HUES64 (cell line): Measurements from ENCODE around the gene HMCN2.

ENCODE experiments used
- H3K27ac ChIP-seq: 2 replicates; pipeline ENCODE4 v1.7.0; 2013; ENCODE audit warnings: low read depth, low read length, inconsistent platforms
- H3K27me3 ChIP-seq: 2 replicates; pipeline ENCODE4 v1.6.1; 2013; ENCODE audit warnings: mild to moderate bottlenecking, low read length; ENCODE audit not compliant: insufficient read depth
- H3K36me3 ChIP-seq: 2 replicates; pipeline ENCODE4 v1.6.1; 2013; ENCODE audit warnings: mild to moderate bottlenecking, low read length; ENCODE audit not compliant: insufficient read depth
- H3K4me1 ChIP-seq: 2 replicates; pipeline ENCODE4 v1.6.1; 2013; ENCODE audit warnings: mild to moderate bottlenecking, low read length, moderate library complexity; ENCODE audit not compliant: insufficient read depth
- H3K4me3 ChIP-seq: 2 replicates; pipeline ENCODE4 v1.5.1; 2013; ENCODE audit warnings: mild to moderate bottlenecking, low read length, moderate library complexity
- H3K9ac ChIP-seq: 2 replicates; pipeline ENCODE4 v1.6.1; 2013; ENCODE audit warnings: mild to moderate bottlenecking, low read depth, low read length
- H3K9me3 ChIP-seq: 2 replicates; pipeline ENCODE4 v1.6.1; 2013; ENCODE audit warnings: low read depth, low read length; ENCODE audit not compliant: insufficient read depth
- WGBS: fragments of 150-250, 120-280 bp; methylation state at CpG from one replicate; pipeline ENCODE4 v1.1.7; 2013; ENCODE audit warnings: missing lambda C conversion rate; 5-methylcytosine and 5-hydroxymethylcytosine counted together

Gene HMCN2

GRCh38 chr9:130461218-130461630, 195.7 kb downstream of the HMCN2 start:
- H3K27ac ChIP-seq, result no peak overlapping the region
- peaks cover under 1% of the 10 kb centered on the region; the same call in 1 of the 2 replicates for H3K27me3 ChIP-seq
- H3K4me1 ChIP-seq, result no peaks in the 10 kb centered on the region
- H3K9ac ChIP-seq, result no peak overlapping the region
- no peak overlapping the region for H3K4me3 ChIP-seq
- no peaks in the 10 kb centered on the region for H3K9me3 ChIP-seq
- WGBS, result 33% methylated on average over 22 of the region's 22 CpGs
- H3K36me3 ChIP-seq, result no peaks in the 10 kb centered on the region

GRCh38 chr9:130461731-130462130, 196.2 kb downstream of the HMCN2 start:
- H3K4me3 ChIP-seq, result no peak overlapping the region
- no peaks in the 10 kb centered on the region for H3K36me3 ChIP-seq
- WGBS, result 88% methylated on average over 11 of the region's 11 CpGs
- H3K27ac ChIP-seq, result no peak overlapping the region
- no peaks in the 10 kb centered on the region for H3K9me3 ChIP-seq
- no peaks in the 10 kb centered on the region for H3K4me1 ChIP-seq
- H3K27me3 ChIP-seq, result peaks cover 2% of the 10 kb centered on the region; the same call in 1 of the 2 replicates
- H3K9ac ChIP-seq, result no peak overlapping the region

- no peaks in the 10 kb centered on the region for H3K9me3 ChIP-seq
- H3K4me3 ChIP-seq, result no peak overlapping the region
- no peaks in the 10 kb centered on the region for H3K36me3 ChIP-seq
- peaks cover 2% of the 10 kb centered on the region; the same call in 1 of the 2 replicates for H3K27me3 ChIP-seq
- 92% methylated on average over 27 of the region's 27 CpGs for whole genome bisulfite sequencing
- H3K4me1 ChIP-seq, result peaks cover 5% of the 10 kb centered on the region; the same call in 1 of the 2 replicates
- H3K27ac ChIP-seq, result no peak overlapping the region
- no peak overlapping the region for H3K9ac ChIP-seq
Measured at GRCh38 chr9:130462685-130463540, 197.4 kb downstream of the HMCN2 start.

- H3K4me1 ChIP-seq, result peaks cover 6% of the 10 kb centered on the region; the same call in 1 of the 2 replicates
- H3K27ac ChIP-seq, result no peak overlapping the region
- H3K27me3 ChIP-seq, result peaks cover 2% of the 10 kb centered on the region; the same call in 1 of the 2 replicates
- H3K36me3 ChIP-seq, result no peaks in the 10 kb centered on the region
- no peak overlapping the region for H3K4me3 ChIP-seq
- no peak overlapping the region for H3K9ac ChIP-seq
- 92% methylated on average over 22 of the region's 22 CpGs for WGBS
- no peaks in the 10 kb centered on the region for H3K9me3 ChIP-seq
Measured at GRCh38 chr9:130463763-130464745, 198.5 kb downstream of the HMCN2 start.

GRCh38 chr9:130465383-130466096, 200.0 kb downstream of the HMCN2 start:
- Histone ChIP-seq H3K4me3 (no peak overlapping the region), H3K4me1 (peaks cover 6% of the 10 kb centered on the region; the same call in 1 of the 2 replicates), H3K9ac (no peak overlapping the region), H3K9me3 (no peaks in the 10 kb centered on the region), H3K36me3 (no peaks in the 10 kb centered on the region), H3K27ac (no peak overlapping the region), H3K27me3 (peaks cover 2% of the 10 kb centered on the region; the same call in 1 of the 2 replicates)
- 78% methylated on average over 14 of the region's 16 CpGs for WGBS

GRCh38 chr9:130466537-130467217, 201.1 kb downstream of the HMCN2 start:
- WGBS, result 75% methylated on average over 20 of the region's 20 CpGs
- H3K36me3 ChIP-seq, result no peaks in the 10 kb centered on the region
- H3K4me3 ChIP-seq, result no peak overlapping the region

GRCh38 chr9:130467316-130467715, 201.8 kb downstream of the HMCN2 start:
- H3K9ac ChIP-seq, result no peak overlapping the region
- 0 out of 2 replicates have a peak, but pooled peaks cover 2% of the 10 kb centered on the region for H3K27me3 ChIP-seq
- no peaks in the 10 kb centered on the region for H3K36me3 ChIP-seq
- H3K4me1 ChIP-seq, result peaks cover 11% of the 10 kb centered on the region; the same call in 1 of the 2 replicates
- no peak overlapping the region for H3K27ac ChIP-seq
- WGBS, result 44% methylated on average over 13 of the region's 13 CpGs
- no peaks in the 10 kb centered on the region for H3K9me3 ChIP-seq
- no peak overlapping the region for H3K4me3 ChIP-seq

More at GRCh38 chr9:130466537-130467217, 201.1 kb downstream of the HMCN2 start:
- H3K4me1 ChIP-seq, result peaks cover 8% of the 10 kb centered on the region; the same call in 1 of the 2 replicates
- no peaks in the 10 kb centered on the region for H3K9me3 ChIP-seq
- H3K9ac ChIP-seq, result no peak overlapping the region
- no peak overlapping the region for H3K27ac ChIP-seq
- H3K27me3 ChIP-seq, result 0 out of 2 replicates have a peak, but pooled peaks cover 2% of the 10 kb centered on the region

- H3K27me3 ChIP-seq, result 0 out of 2 replicates have a peak, but pooled peaks cover 2% of the 10 kb centered on the region
- no peaks in the 10 kb centered on the region for H3K9me3 ChIP-seq
- no peak overlapping the region for H3K27ac ChIP-seq
- 95% methylated on average over 4 of the region's 4 CpGs for WGBS
- no peak overlapping the region for H3K9ac ChIP-seq
- no peak overlapping the region for H3K4me3 ChIP-seq
- peaks cover 16% of the 10 kb centered on the region for H3K4me1 ChIP-seq
- H3K36me3 ChIP-seq, result no peaks in the 10 kb centered on the region
Measured at GRCh38 chr9:130468566-130468965, 203.0 kb downstream of the HMCN2 start.

GRCh38 chr9:130470269-130470668, 204.7 kb downstream of the HMCN2 start:
- H3K27ac ChIP-seq, result no peak overlapping the region
- H3K36me3 ChIP-seq, result no peaks in the 10 kb centered on the region
- 96% methylated on average over 10 of the region's 10 CpGs for WGBS
- no peak overlapping the region for H3K4me3 ChIP-seq
- H3K4me1 ChIP-seq, result peaks cover 25% of the 10 kb centered on the region
- H3K9me3 ChIP-seq, result no peaks in the 10 kb centered on the region
- H3K9ac ChIP-seq, result no peak overlapping the region
- 0 out of 2 replicates have a peak, but pooled peaks cover 2% of the 10 kb centered on the region for H3K27me3 ChIP-seq

- H3K9me3 ChIP-seq, result no peaks in the 10 kb centered on the region
- no peak overlapping the region for H3K27ac ChIP-seq
- H3K36me3 ChIP-seq, result no peaks in the 10 kb centered on the region
- no peak overlapping the region for H3K4me3 ChIP-seq
- H3K4me1 ChIP-seq, result peaks cover 25% of the 10 kb centered on the region
- H3K9ac ChIP-seq, result no peak overlapping the region
- H3K27me3 ChIP-seq, result 0 out of 2 replicates have a peak, but pooled peaks cover 2% of the 10 kb centered on the region
- 92% methylated on average over 12 of the region's 12 CpGs for WGBS
Measured at GRCh38 chr9:130470950-130471349, 205.4 kb downstream of the HMCN2 start.
